ENCODE results near the gene FBXW9. TPM values are rescaled to one million over a fixed set of nuclear protein-coding genes. Genes with fewer than 3 reads are reported as not detected.

The FBXW9 gene
- polyA plus RNA-seq, 3 donors: 4.4 to 7.2 (median 5.1) TPM

DNA sequence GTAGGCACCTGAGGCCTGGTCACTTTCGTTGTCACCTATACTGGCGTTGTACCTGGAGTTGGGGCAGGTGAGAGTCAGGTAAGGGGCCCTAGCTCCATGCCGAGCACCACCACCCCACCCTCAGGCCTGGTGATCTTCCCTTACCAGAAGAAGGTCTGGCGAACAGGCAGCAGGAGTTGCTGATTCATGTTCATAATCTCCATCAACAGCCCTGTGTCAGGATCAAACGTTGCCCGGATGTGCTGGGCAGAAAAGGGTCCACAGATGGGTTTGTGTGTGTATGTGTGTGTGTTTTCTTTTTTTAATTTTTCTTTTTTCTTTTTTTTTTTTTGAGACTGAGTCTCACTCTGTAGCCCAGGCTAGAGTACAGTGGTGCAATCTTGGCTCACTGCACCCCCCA lies 44.2 kb downstream of the FBXW9 start:
- Histone ChIP-seq H3K36me3 (replicated peaks in 1 of 2; ENCODE audit: control insufficient read depth in 1 of 2, insufficient read depth in 2 of 2, low read length in 2 of 2) (peaks cover 63 to 72% of the 10 kb centered on the region in 2 donors), H3K27ac (ENCODE audit: low read depth in 1 of 2, low read length in 2 of 2) (no peak overlapping the region), H4K20me1 (ENCODE audit: insufficient read depth, low read length) (peaks cover 86% of the 10 kb centered on the region), H3K4me1 (ENCODE audit: control insufficient read depth in 1 of 2, insufficient read depth in 2 of 2, low read length in 2 of 2) (peaks cover 12 to 19% of the 10 kb centered on the region in 2 donors), H3K4me2 (replicated peaks; ENCODE audit: extremely low read depth, low read length, poor library complexity, severe bottlenecking) (no peak overlapping the region), H2AFZ (ENCODE audit: insufficient read depth, low read depth, low read length, poor library complexity, severe bottlenecking) (no peak overlapping the region), H3K9ac (ENCODE audit: insufficient read depth, low read length, poor library complexity, severe bottlenecking) (no peak overlapping the region), H3K4me3 (replicated peaks in 1 of 3; ENCODE audit: low read depth in 2 of 3, low read length in 3 of 3) (no peak overlapping the region), H3K79me2 (ENCODE audit: insufficient read depth, low read length) (no peaks in the 10 kb centered on the region), H3K9me3 (replicated peaks in 1 of 2; ENCODE audit: control insufficient read depth in 1 of 2, insufficient read depth in 1 of 2, low read length in 2 of 2) (no peaks in the 10 kb centered on the region), H3K27me3 (ENCODE audit: control insufficient read depth in 2 of 2, insufficient read depth in 2 of 2, low read length in 2 of 2) (no peaks in the 10 kb centered on the region)
- intact Hi-C loops (cut with micrococcal nuclease): no loop called here
- no peak for DNase-seq
- Mint-ChIP-seq H3K9me3 (peaks cover 0 to 3% (median 0%) of the 10 kb centered on the region in 7 donors), H3K27ac (no peak overlapping the region), H3K4me3 (no peak overlapping the region), H3K4me1 (peaks cover 17% of the 10 kb centered on the region), H3K27me3 (ENCODE audit: low read depth in 3 of 3) (peaks cover 0 to 4% (median 0%) of the 10 kb centered on the region in 3 donors), H3K36me3 (peaks cover 59 to 87% of the 10 kb centered on the region in 2 donors)
- WGBS (ENCODE audit: insufficient coverage): 83% methylated on average over 1 of the region's 6 CpGs
- TF ChIP-seq, protein P1, sequence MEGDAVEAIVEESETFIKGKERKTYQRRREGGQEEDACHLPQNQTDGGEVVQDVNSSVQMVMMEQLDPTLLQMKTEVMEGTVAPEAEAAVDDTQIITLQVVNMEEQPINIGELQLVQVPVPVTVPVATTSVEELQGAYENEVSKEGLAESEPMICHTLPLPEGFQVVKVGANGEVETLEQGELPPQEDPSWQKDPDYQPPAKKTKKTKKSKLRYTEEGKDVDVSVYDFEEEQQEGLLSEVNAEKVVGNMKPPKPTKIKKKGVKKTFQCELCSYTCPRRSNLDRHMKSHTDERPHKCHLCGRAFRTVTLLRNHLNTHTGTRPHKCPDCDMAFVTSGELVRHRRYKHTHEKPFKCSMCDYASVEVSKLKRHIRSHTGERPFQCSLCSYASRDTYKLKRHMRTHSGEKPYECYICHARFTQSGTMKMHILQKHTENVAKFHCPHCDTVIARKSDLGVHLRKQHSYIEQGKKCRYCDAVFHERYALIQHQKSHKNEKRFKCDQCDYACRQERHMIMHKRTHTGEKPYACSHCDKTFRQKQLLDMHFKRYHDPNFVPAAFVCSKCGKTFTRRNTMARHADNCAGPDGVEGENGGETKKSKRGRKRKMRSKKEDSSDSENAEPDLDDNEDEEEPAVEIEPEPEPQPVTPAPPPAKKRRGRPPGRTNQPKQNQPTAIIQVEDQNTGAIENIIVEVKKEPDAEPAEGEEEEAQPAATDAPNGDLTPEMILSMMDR (IDR thresholded peaks at IDR 0.05): no peak

- Mint-ChIP-seq H3K27ac (peak overlapping the region in 1 of 7 donors; percentile 4), H3K4me1 (peaks cover 27% of the 10 kb centered on the region)
- peaks cover 57 to 72% of the 10 kb centered on the region in 2 donors for H3K36me3 ChIP-seq (replicated peaks in 1 of 2; ENCODE audit: control insufficient read depth in 1 of 2, insufficient read depth in 2 of 2, low read length in 2 of 2)
These were observed 46.5 kb downstream of the FBXW9 start for GRCh38 chr19:12649941-12650340.

More at GRCh38 chr19:12649941-12650340, 46.5 kb downstream of the FBXW9 start:
- Histone ChIP-seq H3K27me3 (ENCODE audit: control insufficient read depth in 2 of 2, insufficient read depth in 2 of 2, low read length in 2 of 2) (no peaks in the 10 kb centered on the region), H2AFZ (ENCODE audit: insufficient read depth, low read depth, low read length, poor library complexity, severe bottlenecking) (no peak overlapping the region), H3K4me3 (replicated peaks in 1 of 3; ENCODE audit: low read depth in 2 of 3, low read length in 3 of 3) (no peak overlapping the region), H3K27ac (ENCODE audit: low read depth in 1 of 2, low read length in 2 of 2) (no peak overlapping the region), H4K20me1 (ENCODE audit: insufficient read depth, low read length) (peaks cover 76% of the 10 kb centered on the region), H3K4me1 (ENCODE audit: control insufficient read depth in 1 of 2, insufficient read depth in 2 of 2, low read length in 2 of 2) (peaks cover 12 to 29% of the 10 kb centered on the region in 2 donors), H3K9me3 (replicated peaks in 1 of 2; ENCODE audit: control insufficient read depth in 1 of 2, insufficient read depth in 1 of 2, low read length in 2 of 2) (no peaks in the 10 kb centered on the region), H3K79me2 (ENCODE audit: insufficient read depth, low read length) (no peaks in the 10 kb centered on the region), H3K4me2 (replicated peaks; ENCODE audit: extremely low read depth, low read length, poor library complexity, severe bottlenecking) (no peak overlapping the region), H3K9ac (ENCODE audit: insufficient read depth, low read length, poor library complexity, severe bottlenecking) (no peak overlapping the region)
- TF ChIP-seq, protein P1 (IDR thresholded peaks at IDR 0.05): no peak
- Mint-ChIP-seq H3K36me3 (peaks cover 47 to 85% of the 10 kb centered on the region in 2 donors), H3K9me3 (peaks cover 0 to 3% (median 0%) of the 10 kb centered on the region in 7 donors), H3K4me3 (no peak overlapping the region), H3K27me3 (ENCODE audit: low read depth in 3 of 3) (peaks cover 0 to 4% (median 0%) of the 10 kb centered on the region in 3 donors)
- WGBS (ENCODE audit: insufficient coverage): 96% methylated on average over 8 of the region's 10 CpGs
- intact Hi-C loops (cut with micrococcal nuclease): no loop called here
- no peak for DNase-seq

Measured in CD14-positive monocyte (primary cell).